ENCODE data around the gene PTCH1. TPM values are rescaled to one million over a fixed set of nuclear protein-coding genes. Genes with fewer than 3 reads are reported as not detected.
A peak's percentile ranks its signal among the peaks of the same experiment; 100 is the strongest.

PTCH1 gene
- total RNA-seq, 1 experiment from 2014 or later = 15.2 TPM

GRCh38 chr9:95425910-95426551, 90.7 kb downstream of the PTCH1 start:
- Histone ChIP-seq H2AFZ (ENCODE audit: low read depth, low read length, poor library complexity, severe bottlenecking) (no peak overlapping the region), H3K79me2 (ENCODE audit: insufficient read depth, low read length) (peaks cover 12% of the 10 kb centered on the region; the same call in 1 of the 2 replicates), H3K9ac (ENCODE audit: low read length) (peak overlapping the region; percentile 86), H3K4me1 (ENCODE audit: control insufficient read depth in 1 of 2, insufficient read depth in 2 of 2, low read length in 2 of 2) (peaks cover 7 to 20% of the 10 kb centered on the region in 2 experiments; a peak in 3 of 4 replicates), H3K4me3 (replicated peaks in 1 of 2; ENCODE audit: low read depth in 1 of 2, low read length in 2 of 2) (peak overlapping the region; percentile 74), H3K9me2 (ENCODE audit: insufficient read depth) (no peaks in the 10 kb centered on the region), H3K9me3 (ENCODE audit: control insufficient read depth in 1 of 2, insufficient read depth in 1 of 2, low read depth in 1 of 2, low read length in 2 of 2) (peaks cover 10 to 14% of the 10 kb centered on the region in 2 experiments; a peak in 3 of 4 replicates), H3K27ac (ENCODE audit: low read depth, low read length) (peak overlapping the region; percentile 86), H3K4me2 (ENCODE audit: low read length) (peak overlapping the region; percentile 86), H3K27me3 (ENCODE audit: insufficient read depth, low read length) (no peaks in the 10 kb centered on the region), H4K20me1 (ENCODE audit: insufficient read depth) (no peaks in the 10 kb centered on the region), H3K36me3 (ENCODE audit: control insufficient read depth in 1 of 2, insufficient read depth in 2 of 2, low read length in 2 of 2) (peaks cover 0 to 10% of the 10 kb centered on the region in 2 experiments; a peak in 1 of 4 replicates)
- DNase-seq (ENCODE audit: low read depth, low spot score) = no peak
- intact Hi-C loops (cut with micrococcal nuclease) = loop anchor here (5.0 kb wide), 2 partner anchors 109 to 451 kb away; partner anchors contain the start of genes ERCC6L2 and FANCC
- ChIA-PET CTCF (no interaction called here), RAD21 (ENCODE audit: low non-redundant PET in 1 of 2, low total read pairs in 2 of 2, uncharacterized antibody in 2 of 2, unreplicated experiment in 2 of 2) (no interaction called here), POLR2A (no interaction called here)
- TSS peak; percentile 80 for BruUV-seq (replicated peaks)
- TF ChIP-seq FOSL1 (IDR thresholded peaks at IDR 0.05; ENCODE audit: low read depth) (no peak), RAD21 (IDR thresholded peaks at IDR 0.05; ENCODE audit: low read depth) (0 out of 2 replicates have a peak, but pooled peaks have one; percentile 8), JUND (IDR thresholded peaks at IDR 0.05) (no peak)
- peak; percentile 23 for ATAC-seq

- ChIA-PET POLR2A (no interaction called here), RAD21 (ENCODE audit: low non-redundant PET in 1 of 2, low total read pairs in 2 of 2, uncharacterized antibody in 2 of 2, unreplicated experiment in 2 of 2) (no interaction called here), CTCF (no interaction called here)
- BruUV-seq (replicated peaks) = no TSS peak
- no peaks in the 10 kb centered on the region for H3K9me2 ChIP-seq (ENCODE audit: insufficient read depth)
- TF ChIP-seq ATF3 (IDR thresholded peaks at IDR 0.05) = no peak
- TF ChIP-seq ZFX (IDR thresholded peaks at IDR 0.05) = no peak
- peak; percentile 58; the same call in 1 of the 2 replicates for TF ChIP-seq CBX3 (IDR thresholded peaks at IDR 0.05; ENCODE audit: low read depth)
- TF ChIP-seq EZH2phosphoT487 (IDR thresholded peaks at IDR 0.05; ENCODE audit: borderline replicate concordance) = no peak
- peaks cover 17% of the 10 kb centered on the region; the same call in 1 of the 2 replicates for H3K79me2 ChIP-seq (ENCODE audit: insufficient read depth, low read length)
- ATAC-seq = no peak
- H3K9me3 ChIP-seq (ENCODE audit: control insufficient read depth in 1 of 2, insufficient read depth in 1 of 2, low read depth in 1 of 2, low read length in 2 of 2) = peaks cover 5 to 10% of the 10 kb centered on the region in 2 experiments; a peak in 3 of 4 replicates
- H3K36me3 ChIP-seq (ENCODE audit: control insufficient read depth in 1 of 2, insufficient read depth in 2 of 2, low read length in 2 of 2) = peaks cover 0 to 10% of the 10 kb centered on the region in 2 experiments; a peak in 1 of 4 replicates
- H4K20me1 ChIP-seq (ENCODE audit: insufficient read depth) = no peaks in the 10 kb centered on the region
- H3K4me2 ChIP-seq (ENCODE audit: low read length) = no peak overlapping the region
- no peak for DNase-seq (ENCODE audit: low read depth, low spot score)
- H3K4me1 ChIP-seq (ENCODE audit: control insufficient read depth in 1 of 2, insufficient read depth in 2 of 2, low read length in 2 of 2) = peaks cover 7 to 19% of the 10 kb centered on the region in 2 experiments; a peak in 3 of 4 replicates
- no peaks in the 10 kb centered on the region for H3K27me3 ChIP-seq (ENCODE audit: insufficient read depth, low read length)
- no peak overlapping the region for H2AFZ ChIP-seq (ENCODE audit: low read depth, low read length, poor library complexity, severe bottlenecking)
- no peak overlapping the region for H3K27ac ChIP-seq (ENCODE audit: low read depth, low read length)
- no peak overlapping the region for H3K4me3 ChIP-seq (replicated peaks in 1 of 2; ENCODE audit: low read depth in 1 of 2, low read length in 2 of 2)
- no peak overlapping the region for H3K9ac ChIP-seq (ENCODE audit: low read length)
- intact Hi-C loops (cut with micrococcal nuclease) = no loop called here
Observed at GRCh38 chr9:95422650-95423049, 94.1 kb downstream of the PTCH1 start.

All from HCT116 (cell line).